WTC11 (cell line): ENCODE data around the gene GFPT1. TPM values are rescaled to one million over a fixed set of nuclear protein-coding genes. Genes with fewer than 3 reads are reported as not detected.
"Not testable (repeated sequence)": the region's sequence is repeated elsewhere in the genome, so short reads cannot be mapped to it uniquely, and the experiment has no call there.

Source experiments
- ATAC-seq: fragments of 200-7000 bp; cut with Tn5 transposase; 2 replicates; pipeline ENCODE4 v1.10.0; 2021; ENCODE audit warnings: mild to moderate bottlenecking, moderate library complexity
- CTCF ChIA-PET: fragments of 300-600 bp; sonication (Branson Sonifier 250); formaldehyde crosslinking; loops from one replicate; lab custom pipeline; 2021; ENCODE audit warnings: antibody characterized with exemption; lab: Charles Lee
- POLR2A ChIA-PET: fragments of 350-600 bp; sonication (Branson Sonifier 250); formaldehyde crosslinking; loops from one replicate; lab custom pipeline; 2021; ENCODE audit warnings: antibody characterized with exemption; lab: Charles Lee
- DNase-seq: peaks from one replicate; pipeline ENCODE4 v3.0.0; 2021; ENCODE audit warnings: low spot score
- H3K27ac Mint-ChIP-seq: 2 replicates; pipeline ENCODE4 v1.8.0; 2021; ENCODE audit warnings: mixed read lengths
- H3K27me3 Mint-ChIP-seq: 2 replicates; pipeline ENCODE4 v1.8.0; 2021; ENCODE audit warnings: low read depth, mild to moderate bottlenecking, moderate library complexity, mixed read lengths
- H3K36me3 Mint-ChIP-seq: 2 replicates; pipeline ENCODE4 v1.8.0; 2021; ENCODE audit warnings: mixed read lengths
- H3K4me1 Mint-ChIP-seq: 2 replicates; pipeline ENCODE4 v1.8.0; 2022; ENCODE audit warnings: mixed read lengths
- H3K4me3 Mint-ChIP-seq: 2 replicates; pipeline ENCODE4 v1.8.0; 2021; ENCODE audit warnings: mild to moderate bottlenecking, moderate library complexity, mixed read lengths
- H3K9me3 Mint-ChIP-seq: 2 replicates; pipeline ENCODE4 v1.8.0; 2021; ENCODE audit warnings: mixed read lengths
- ATF1 ChIP-seq: sonication (generic); formaldehyde crosslinking; IDR thresholded peaks from 2 replicates; pipeline ENCODE4 v1.8.1; 2023; ENCODE audit warnings: mild to moderate bottlenecking, moderate library complexity, missing genetic modification reagents
- ATF3 ChIP-seq: sonication (generic); formaldehyde crosslinking; conservative IDR thresholded peaks from 2 replicates; pipeline ENCODE4 v1.8.1; 2022; ENCODE audit warnings: mild to moderate bottlenecking, missing genetic modification reagents
- ATF6 ChIP-seq: sonication (generic); formaldehyde crosslinking; IDR thresholded peaks from 2 replicates; pipeline ENCODE4 v1.8.1; 2023; ENCODE audit warnings: mild to moderate bottlenecking, missing genetic modification reagents
- CBFB ChIP-seq: sonication (generic); formaldehyde crosslinking; IDR thresholded peaks from 2 replicates; pipeline ENCODE4 v1.8.1; 2022; ENCODE audit warnings: mild to moderate bottlenecking, low read depth, missing genetic modification reagents
- CREB1 ChIP-seq: sonication (generic); formaldehyde crosslinking; IDR thresholded peaks from 2 replicates; pipeline ENCODE4 v1.8.0; 2023; ENCODE audit warnings: mild to moderate bottlenecking, missing genetic modification reagents
- FOXK1 ChIP-seq: sonication (generic); formaldehyde crosslinking; IDR thresholded peaks from 2 replicates; pipeline ENCODE4 v1.8.0; 2022; ENCODE audit warnings: mild to moderate bottlenecking, moderate library complexity, missing genetic modification reagents
- GABPB1 ChIP-seq: sonication (generic); formaldehyde crosslinking; IDR thresholded peaks from 2 replicates; pipeline ENCODE4 v1.8.1; 2023; ENCODE audit warnings: mild to moderate bottlenecking, missing genetic modification reagents
- HMGA2 ChIP-seq: fragments of 250-450 bp; sonication (Bioruptor Pico); IDR thresholded peaks from 2 replicates; pipeline ENCODE4 v1.4.0; 2021; ENCODE audit warnings: mild to moderate bottlenecking, moderate library complexity
- IRF1 ChIP-seq: sonication (generic); formaldehyde crosslinking; IDR thresholded peaks from 2 replicates; pipeline ENCODE4 v1.8.0; 2023; ENCODE audit warnings: missing genetic modification reagents
- JAZF1 ChIP-seq: fragments of 250-450 bp; sonication (Bioruptor Pico); IDR thresholded peaks from 2 replicates; pipeline ENCODE4 v1.9.0; 2021; ENCODE audit warnings: moderate library complexity, mild to moderate bottlenecking, inconsistent platforms
- NFATC4 ChIP-seq: fragments of 250-450 bp; sonication (Bioruptor Pico); IDR thresholded peaks from 2 replicates; pipeline ENCODE4 v1.9.0; 2021; ENCODE audit warnings: mild to moderate bottlenecking
- NR2C2 ChIP-seq: sonication (generic); formaldehyde crosslinking; IDR thresholded peaks from 2 replicates; pipeline ENCODE4 v1.8.0; 2022; ENCODE audit warnings: mild to moderate bottlenecking, missing genetic modification reagents
- NR3C1 ChIP-seq: sonication (generic); formaldehyde crosslinking; conservative IDR thresholded peaks from 2 replicates; pipeline ENCODE4 v1.8.1; 2023; ENCODE audit warnings: low read depth, mild to moderate bottlenecking, missing genetic modification reagents
- OVOL2 ChIP-seq: fragments of 250-450 bp; sonication (Bioruptor Pico); IDR thresholded peaks from 2 replicates; pipeline ENCODE4 v1.9.0; 2021; ENCODE audit warnings: mild to moderate bottlenecking, borderline replicate concordance
- RELA ChIP-seq: sonication (generic); formaldehyde crosslinking; IDR thresholded peaks from 2 replicates; pipeline ENCODE4 v1.8.1; 2022; ENCODE audit warnings: missing genetic modification reagents, mild to moderate bottlenecking, borderline replicate concordance
- SMAD3 ChIP-seq: sonication (generic); formaldehyde crosslinking; IDR thresholded peaks from 2 replicates; pipeline ENCODE4 v1.8.0; 2022; ENCODE audit warnings: missing genetic modification reagents, mild to moderate bottlenecking, borderline replicate concordance
- SOX15 ChIP-seq: fragments of 250-450 bp; sonication (Bioruptor Pico); IDR thresholded peaks from 2 replicates; pipeline ENCODE4 v1.9.0; 2021; ENCODE audit warnings: mild to moderate bottlenecking
- ZNF121 ChIP-seq: sonication (generic); formaldehyde crosslinking; IDR thresholded peaks from 2 replicates; pipeline ENCODE4 v1.8.0; 2023; ENCODE audit warnings: missing genetic modification reagents
- ZNF263 ChIP-seq: sonication (generic); formaldehyde crosslinking; IDR thresholded peaks from 2 replicates; pipeline ENCODE4 v1.8.1; 2022; ENCODE audit warnings: low read depth, mild to moderate bottlenecking, moderate library complexity, missing genetic modification reagents
- ZNF396 ChIP-seq: fragments of 250-450 bp; sonication (Bioruptor Pico); IDR thresholded peaks from 2 replicates; pipeline ENCODE4 v1.8.0; 2021; ENCODE audit warnings: mild to moderate bottlenecking, moderate library complexity, borderline replicate concordance
- ZNF425 ChIP-seq: fragments of 250-450 bp; sonication (Bioruptor Pico); conservative IDR thresholded peaks from 2 replicates; pipeline ENCODE4 v1.9.0; 2021; ENCODE audit warnings: mild to moderate bottlenecking
- total RNA-seq: library from RNA; stranded (reverse); gene quantifications from 3 replicates; pipeline ENCODE4 v1.2.3, GENCODE V29; 2021

The GFPT1 gene
- total RNA-seq, 1 experiment from 2014 or later = 65.5 TPM

- DNase-seq, H3K27ac Mint-ChIP-seq, H3K9me3 Mint-ChIP-seq, H3K4me3 Mint-ChIP-seq, ATAC-seq, POLR2A ChIA-PET, CTCF ChIA-PET, H3K27me3 Mint-ChIP-seq: not testable (repeated sequence)
- peaks cover 27% of the 10 kb centered on the region for H3K4me1 Mint-ChIP-seq
- H3K36me3 Mint-ChIP-seq = peaks cover 53% of the 10 kb centered on the region
Observed at GRCh38 chr2:69354976-69355375, 32.1 kb downstream of the GFPT1 start.

- CTCF ChIA-PET = no interaction called here
- peaks cover 62% of the 10 kb centered on the region for H3K36me3 Mint-ChIP-seq
- H3K4me3 Mint-ChIP-seq = no peak overlapping the region
- no peaks in the 10 kb centered on the region for H3K27me3 Mint-ChIP-seq
- DNase-seq (no peak), ATAC-seq (no peak)
- peaks cover 12% of the 10 kb centered on the region for H3K4me1 Mint-ChIP-seq
- POLR2A ChIA-PET = no interaction called here
- H3K9me3 Mint-ChIP-seq = no peaks in the 10 kb centered on the region
- no peak overlapping the region for H3K27ac Mint-ChIP-seq
- TF ChIP-seq ZNF396 (no peak), CBFB (CRISPR knock-in tag) (no peak), ZNF121 (CRISPR knock-in tag) (peak; percentile 67; the same call in 1 of the 2 replicates), NFATC4 (CRISPR knock-in tag) (no peak)
Observed at GRCh38 chr2:69353360-69353759, 33.7 kb downstream of the GFPT1 start.

GRCh38 chr2:69348781-69349180 is 38.2 kb downstream of the GFPT1 start:
- Mint-ChIP-seq H3K4me3 (no peak overlapping the region), H3K27ac (peak overlapping the region; percentile 7; the same call in 1 of the 2 replicates), H3K36me3 (peaks cover 54% of the 10 kb centered on the region), H3K4me1 (no peaks in the 10 kb centered on the region), H3K9me3 (no peaks in the 10 kb centered on the region), H3K27me3 (no peaks in the 10 kb centered on the region)
- ChIA-PET CTCF (no interaction called here), POLR2A (no interaction called here)
- no peak for ATAC-seq
- TF ChIP-seq ATF1 (CRISPR knock-in tag) (no peak), SOX15 (CRISPR knock-in tag) (no peak), OVOL2 (no peak), FOXK1 (CRISPR knock-in tag) (no peak), RELA (CRISPR knock-in tag) (no peak), ATF3 (CRISPR knock-in tag) (no peak)
- DNase-seq = no peak

GRCh38 chr2:69345434-69345833 is 41.6 kb downstream of the GFPT1 start:
- H3K36me3 Mint-ChIP-seq = peaks cover 71% of the 10 kb centered on the region
- CTCF ChIA-PET = no interaction called here

GRCh38 chr2:69344305-69344704 is 42.7 kb downstream of the GFPT1 start:
- no peak overlapping the region for H3K27ac Mint-ChIP-seq
- ChIA-PET POLR2A (no interaction called here), CTCF (interaction anchor here (0.7 kb wide), 1 partner anchor 148 kb away, joined by 3 read pairs; no protein-coding TSS in a partner anchor)
- no peaks in the 10 kb centered on the region for H3K4me1 Mint-ChIP-seq
- no peak for ATAC-seq
- H3K27me3 Mint-ChIP-seq = no peaks in the 10 kb centered on the region
- no peaks in the 10 kb centered on the region for H3K9me3 Mint-ChIP-seq
- H3K36me3 Mint-ChIP-seq = peaks cover 67% of the 10 kb centered on the region
- no peak for DNase-seq
- no peak overlapping the region for H3K4me3 Mint-ChIP-seq
- TF ChIP-seq ZNF425 (CRISPR knock-in tag) = no peak
- TF ChIP-seq SMAD3 (CRISPR knock-in tag) = no peak
- no peak for TF ChIP-seq CREB1 (CRISPR knock-in tag)
- no peak for TF ChIP-seq IRF1 (CRISPR knock-in tag)
- TF ChIP-seq NR3C1 (CRISPR knock-in tag) = no peak
- no peak for TF ChIP-seq HMGA2 (CRISPR knock-in tag)
- TF ChIP-seq NR2C2 = no peak
- TF ChIP-seq ATF6 (CRISPR knock-in tag) = no peak
- no peak for TF ChIP-seq ZNF263 (CRISPR knock-in tag)

More at GRCh38 chr2:69345434-69345833, 41.6 kb downstream of the GFPT1 start:
- Mint-ChIP-seq H3K27ac (no peak overlapping the region), H3K9me3 (no peaks in the 10 kb centered on the region)
- DNase-seq = no peak
- no peak for TF ChIP-seq JAZF1
- TF ChIP-seq GABPB1 (CRISPR knock-in tag) = peak; percentile 81
- TF ChIP-seq, all 79 proteins: peak for 1
- no peak for ATAC-seq
- Mint-ChIP-seq H3K4me3 (no peak overlapping the region), H3K27me3 (no peaks in the 10 kb centered on the region), H3K4me1 (no peaks in the 10 kb centered on the region)
- POLR2A ChIA-PET = no interaction called here
